ENCODE data around the gene AIFM3.

GRCh38 chr22:21013657-21014201 lies 46.7 kb downstream of the AIFM3 start:
- TF ChIP-seq POLR2A (IDR thresholded peaks at IDR 0.05), result no peak
- no peak for TF ChIP-seq CTCF (IDR thresholded peaks at IDR 0.05)

Data from thyroid gland (tissue), 4 donors.